NCI-H526 treated with DMSO at 0.1 percent for 48 hours (cell line): Measurements from ENCODE around the gene NTRK3.
"Not testable (repeated sequence)": the region's sequence is repeated elsewhere in the genome, so short reads cannot be mapped to it uniquely, and the experiment has no call there.

Experiments used
- DNase-seq: peaks from one replicate; lab custom pipeline; 2025; lab: John Stamatoyannopoulos, UW

The NTRK3 gene

DNA sequence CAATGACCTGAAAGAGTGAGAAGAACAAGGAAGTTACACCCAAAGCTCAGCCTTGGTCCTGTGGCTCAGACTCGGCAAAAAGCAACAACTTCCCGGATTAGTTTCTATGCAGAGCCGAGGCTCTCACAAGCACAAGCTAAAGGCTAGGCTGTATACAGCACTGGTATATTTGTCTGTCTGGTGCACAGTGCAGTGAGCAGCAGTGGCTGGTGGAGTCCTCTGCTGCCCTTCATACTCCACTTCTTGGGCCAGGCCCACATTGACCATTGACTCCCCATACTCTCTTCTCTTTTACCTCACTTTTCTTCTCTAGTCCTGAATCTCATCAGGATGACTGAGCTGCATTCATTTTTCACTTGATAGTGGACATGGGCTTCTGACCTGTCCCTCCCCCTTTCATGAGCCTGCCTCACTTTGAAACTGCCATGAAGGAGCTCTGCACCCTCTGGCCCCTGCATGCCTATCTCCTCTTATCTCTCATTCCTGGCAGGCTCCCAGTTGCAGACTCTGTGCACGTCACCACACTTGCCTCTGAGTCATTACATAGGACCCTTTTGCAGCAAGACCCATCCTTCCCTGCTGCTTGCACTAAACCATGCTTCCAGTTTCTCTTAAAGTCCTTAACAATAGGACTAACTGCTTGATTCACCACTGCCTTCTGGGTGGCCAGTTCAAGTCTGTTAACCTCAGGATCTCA lies 379.3 kb downstream of the NTRK3 start:
- no peak for DNase-seq

DNA sequence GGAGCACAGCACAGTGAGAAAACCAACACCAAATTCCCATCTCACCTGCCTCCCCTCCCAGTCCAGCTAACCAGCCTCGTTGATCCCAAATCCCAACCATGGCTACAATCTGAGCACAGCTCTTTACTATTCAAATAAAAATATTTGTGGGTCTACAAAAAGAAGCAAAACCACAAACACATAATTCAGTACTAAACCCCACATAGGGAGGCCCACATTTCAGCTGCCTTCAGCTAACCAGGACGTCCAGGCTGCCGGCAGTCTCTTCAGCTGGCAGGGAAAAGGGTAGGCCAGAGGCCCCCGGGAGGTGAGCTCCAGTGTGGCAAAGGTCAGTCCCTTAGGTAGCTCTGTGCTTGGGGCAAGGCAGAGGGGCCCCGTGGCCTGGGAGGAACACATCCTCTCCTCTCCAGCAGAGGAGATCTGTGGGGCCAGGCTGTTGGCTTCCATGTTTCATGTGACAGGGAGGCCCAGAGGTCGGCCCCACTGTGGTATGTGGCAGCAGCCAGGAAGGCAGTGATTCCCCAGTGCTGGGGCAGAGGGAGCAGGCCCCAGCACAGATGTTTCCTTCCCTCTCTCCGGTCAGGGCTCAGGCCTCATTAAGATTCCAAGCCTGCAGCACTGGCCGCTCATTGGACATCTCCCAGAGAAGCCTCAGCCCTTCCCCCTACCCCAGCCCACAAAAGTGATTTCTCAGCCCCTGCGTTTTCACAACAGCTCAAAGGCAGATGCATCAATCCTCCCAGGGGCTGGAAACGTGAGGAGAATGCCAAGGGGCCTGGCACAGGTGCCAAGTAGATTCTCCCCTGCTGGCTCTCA lies 381.4 kb downstream of the NTRK3 start:
- no peak for DNase-seq

DNA sequence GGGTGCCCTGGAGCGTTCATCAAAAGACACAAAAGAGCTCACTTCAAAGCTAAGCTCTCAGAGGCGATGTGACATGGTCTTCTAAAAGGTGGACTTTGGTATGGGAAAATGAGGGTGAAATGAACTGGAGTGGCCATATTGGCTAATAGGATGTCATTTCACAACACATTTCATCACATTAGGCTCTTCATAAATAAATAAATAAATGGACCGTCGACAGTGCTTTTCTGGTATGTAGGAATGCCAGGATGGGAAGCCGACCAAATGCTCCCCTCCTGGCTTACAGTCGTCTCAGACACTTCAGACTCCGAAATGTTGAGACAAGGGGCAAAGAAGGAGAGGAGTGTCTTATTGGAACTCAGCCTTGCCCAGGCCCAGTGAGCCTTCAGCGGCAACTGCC lies 383.0 kb downstream of the NTRK3 start:
- no peak for DNase-seq

DNA sequence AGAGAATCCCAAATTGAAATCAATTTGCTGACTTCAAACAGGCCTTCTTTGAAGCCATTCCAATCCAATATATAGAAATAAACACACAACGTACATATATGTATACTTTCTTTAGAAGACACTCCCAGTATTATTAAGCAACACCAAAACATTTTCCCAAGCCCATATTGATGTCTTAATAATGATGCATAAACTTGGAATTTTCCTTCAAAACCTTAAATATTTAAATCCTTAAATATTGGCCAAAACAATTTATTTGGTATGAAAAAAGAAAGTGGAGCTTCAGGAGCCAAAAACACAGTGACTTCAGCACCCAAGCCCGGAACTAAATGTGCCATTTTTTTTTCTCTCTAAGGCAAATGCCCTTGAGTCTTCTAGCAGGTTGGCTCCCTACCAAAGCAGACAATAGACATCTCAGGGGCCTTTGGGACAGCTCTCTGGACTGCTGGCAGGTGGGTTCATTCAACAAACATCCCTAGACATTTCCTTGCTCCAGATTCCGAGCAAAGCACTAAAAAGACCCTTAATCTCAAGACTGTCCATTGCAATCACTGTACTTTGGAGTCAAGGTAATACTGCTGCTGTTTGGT lies 384.7 kb downstream of the NTRK3 start:
- no peak for DNase-seq

DNA sequence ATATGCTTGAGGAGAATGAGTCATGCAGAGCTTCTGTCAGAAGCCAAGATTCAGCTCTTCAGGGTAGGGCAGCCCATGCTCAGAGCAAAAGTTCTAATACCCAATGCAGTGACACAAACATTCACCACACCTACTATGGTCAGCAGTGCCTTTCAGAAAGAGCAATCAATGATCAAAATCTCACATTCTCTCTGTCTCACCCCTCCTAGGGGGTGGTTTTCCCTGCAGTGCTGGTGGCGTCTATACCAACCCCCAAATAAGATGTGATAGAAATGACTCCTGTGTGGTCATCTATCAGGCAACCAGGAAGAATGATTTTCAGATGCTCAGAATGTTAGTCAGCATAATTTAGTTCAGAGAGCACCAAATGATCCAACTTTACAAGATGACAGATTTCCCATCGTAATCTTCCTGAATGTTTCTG lies 385.3 kb downstream of the NTRK3 start:
- no peak for DNase-seq

DNA sequence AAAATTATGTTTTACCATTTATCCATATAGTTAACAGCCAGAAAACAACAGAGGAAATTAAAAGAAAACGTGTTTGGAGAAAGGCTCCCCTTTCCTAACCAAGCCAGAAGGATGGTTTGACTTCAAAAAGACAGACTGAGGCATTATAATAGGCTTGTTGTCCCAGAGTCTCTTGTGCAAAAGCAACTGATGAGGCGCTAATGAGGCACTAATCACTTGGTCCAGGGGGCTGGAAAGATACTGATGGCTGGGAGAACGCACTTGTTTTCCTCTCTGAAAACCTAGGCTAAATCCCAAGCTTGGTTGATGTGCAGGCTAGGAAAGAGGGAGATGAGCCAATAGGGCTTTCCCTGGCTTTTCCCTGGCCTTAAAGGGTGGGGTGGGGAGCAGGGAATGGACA lies 389.6 kb downstream of the NTRK3 start:
- no peak for DNase-seq

DNA sequence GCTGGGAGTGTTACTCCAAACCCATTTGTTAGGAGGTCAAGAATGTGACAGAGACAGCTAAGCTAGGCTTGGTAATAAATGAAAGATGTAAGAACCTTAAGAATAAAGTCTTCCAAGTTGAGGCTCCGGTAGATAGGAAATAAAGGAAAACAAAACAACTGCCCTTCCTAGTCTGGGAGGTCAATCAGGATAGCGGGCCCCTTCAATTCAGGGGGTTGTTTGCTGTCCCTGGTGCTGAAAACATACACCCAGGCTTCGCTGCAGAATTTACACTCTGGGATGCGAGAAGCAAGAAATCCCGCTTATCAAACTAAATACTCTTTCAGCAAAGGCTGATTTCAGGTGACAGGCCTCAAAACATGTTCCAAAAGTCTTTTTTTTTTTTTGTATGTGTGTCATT lies 393.4 kb downstream of the NTRK3 start:
- no peak for DNase-seq

DNA sequence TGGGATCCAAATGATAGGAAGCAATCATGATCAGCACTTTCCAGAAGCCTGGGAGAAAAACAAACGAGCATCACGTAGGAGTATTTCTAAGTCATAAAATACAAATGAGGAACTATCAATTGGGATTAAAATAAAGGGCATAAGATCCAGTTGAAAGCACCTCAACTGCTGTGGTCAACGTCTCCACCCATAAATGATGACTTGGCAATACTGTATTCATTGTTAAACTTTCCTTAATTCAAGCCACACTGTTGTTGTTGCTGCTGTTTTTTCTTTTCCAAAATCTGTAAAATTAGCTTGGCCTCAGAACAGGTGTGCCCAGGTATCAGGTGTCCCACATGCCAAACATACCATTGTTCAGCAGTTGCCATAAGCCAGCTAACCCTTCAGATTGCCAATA lies 395.8 kb downstream of the NTRK3 start:
- no peak for DNase-seq

DNA sequence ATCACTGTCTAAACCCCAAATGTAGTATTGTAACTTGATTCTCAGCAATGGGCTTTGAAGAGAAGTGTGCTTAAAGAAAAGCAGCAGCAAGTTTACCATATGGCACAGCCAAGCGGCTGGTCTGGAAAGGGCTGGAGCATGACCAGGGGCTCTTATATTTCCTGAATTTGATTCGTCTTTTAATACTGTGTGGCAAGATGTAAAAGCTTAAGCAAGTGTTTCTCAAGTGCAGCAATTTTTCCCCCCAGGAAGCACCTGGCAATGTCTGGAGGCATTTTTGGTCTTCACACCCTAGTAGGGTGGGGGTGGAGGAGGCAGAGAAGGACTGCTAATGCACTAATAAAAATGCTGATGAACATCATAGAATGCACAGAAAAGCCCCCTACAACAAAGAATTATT lies 397.9 kb downstream of the NTRK3 start:
- DNase-seq: no peak

DNA sequence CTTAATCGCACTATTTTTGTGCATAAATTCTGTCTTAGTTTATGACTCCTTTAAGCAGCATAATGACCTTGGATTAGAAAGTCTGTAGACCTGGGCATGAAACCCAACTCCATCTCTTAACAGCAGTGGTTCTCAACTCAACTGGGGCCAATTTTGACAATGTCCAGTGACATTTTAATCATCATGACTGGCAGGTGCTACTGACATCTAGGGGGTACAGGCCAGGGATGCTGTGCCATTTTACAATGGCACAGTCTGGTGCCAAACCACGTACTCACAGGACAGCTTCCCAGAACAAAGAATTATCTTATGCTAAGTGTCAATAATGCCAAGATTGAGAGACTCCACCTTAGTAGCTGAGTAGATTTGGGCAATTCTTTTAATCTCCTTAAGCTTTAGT lies 405.0 kb downstream of the NTRK3 start:
- no peak for DNase-seq

DNA sequence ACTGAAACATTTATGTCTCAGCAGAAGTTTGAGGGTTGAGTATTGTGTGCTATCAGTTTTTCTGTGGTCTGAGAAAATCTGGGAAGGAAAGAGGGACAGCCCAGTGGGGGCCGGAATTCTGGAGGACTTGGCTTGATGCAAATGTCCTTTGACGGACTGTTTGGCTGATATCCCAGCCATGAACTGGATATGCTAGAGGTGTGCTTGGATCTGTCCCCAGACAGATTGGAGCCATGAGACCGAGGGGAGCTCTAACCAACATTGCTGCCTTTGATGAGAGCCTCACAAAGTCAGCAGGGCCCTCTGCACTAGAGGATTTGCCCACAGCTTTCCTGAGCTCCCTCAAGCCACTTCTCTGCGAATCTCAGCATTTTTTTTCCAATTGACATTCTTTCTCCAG lies 405.6 kb downstream of the NTRK3 start:
- no peak for DNase-seq

DNA sequence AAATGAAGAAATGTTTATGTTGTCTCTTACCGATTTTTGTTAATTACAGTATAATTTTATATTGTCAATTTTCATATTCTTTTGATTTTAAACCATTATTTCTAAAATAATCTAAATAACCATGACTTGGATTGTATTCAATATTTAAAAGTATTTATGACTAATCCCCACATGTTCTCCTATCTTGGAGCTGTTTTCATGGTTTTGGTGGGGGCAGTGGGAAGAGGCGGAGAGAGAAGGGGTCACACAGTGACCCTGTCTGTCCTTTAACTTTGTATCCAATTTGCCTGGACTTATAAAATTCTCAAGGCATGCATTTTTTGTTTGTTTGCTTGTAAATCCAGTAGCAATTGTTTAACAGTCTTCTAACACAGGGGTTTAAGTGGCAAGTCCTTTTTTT lies 407.4 kb downstream of the NTRK3 start:
- DNase-seq: no peak

DNA sequence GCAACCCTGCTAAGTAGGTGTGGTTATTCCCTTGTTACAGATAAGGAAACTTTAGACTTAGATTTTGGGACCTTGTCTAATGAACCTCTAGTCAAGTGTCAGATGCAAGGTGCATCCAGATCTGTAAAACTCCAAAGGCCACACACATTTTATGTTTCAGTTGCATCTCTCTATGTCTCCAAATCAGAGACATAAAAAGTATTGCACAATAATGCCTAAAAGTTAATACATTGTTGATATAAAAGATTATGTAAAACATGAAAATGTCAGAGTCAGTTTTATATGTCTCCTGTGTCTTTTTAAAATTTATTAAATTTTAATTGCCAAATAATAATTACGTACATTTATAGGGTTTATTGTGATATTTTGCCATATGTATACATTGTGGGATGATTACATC lies 408.5 kb downstream of the NTRK3 start:
- DNase-seq: no peak

DNA sequence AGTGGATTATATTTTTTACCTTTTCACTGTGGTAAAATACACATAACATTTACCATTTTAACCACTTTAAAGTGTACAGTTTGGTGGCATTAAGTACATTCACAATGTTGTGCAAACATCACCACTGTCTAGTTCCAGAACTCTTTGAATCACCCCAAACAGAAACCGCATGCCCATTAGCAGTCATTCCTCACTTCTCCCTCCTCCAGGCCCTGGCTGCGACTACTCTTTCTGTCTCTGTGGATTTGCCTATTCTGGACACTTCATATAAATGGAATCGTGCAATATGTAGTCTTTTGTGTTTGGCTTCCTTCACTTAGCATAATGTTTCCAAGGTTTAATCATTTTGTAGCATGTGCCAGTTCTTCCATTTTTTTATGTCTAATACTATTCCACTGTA lies 409.8 kb downstream of the NTRK3 start:
- no peak for DNase-seq

DNA sequence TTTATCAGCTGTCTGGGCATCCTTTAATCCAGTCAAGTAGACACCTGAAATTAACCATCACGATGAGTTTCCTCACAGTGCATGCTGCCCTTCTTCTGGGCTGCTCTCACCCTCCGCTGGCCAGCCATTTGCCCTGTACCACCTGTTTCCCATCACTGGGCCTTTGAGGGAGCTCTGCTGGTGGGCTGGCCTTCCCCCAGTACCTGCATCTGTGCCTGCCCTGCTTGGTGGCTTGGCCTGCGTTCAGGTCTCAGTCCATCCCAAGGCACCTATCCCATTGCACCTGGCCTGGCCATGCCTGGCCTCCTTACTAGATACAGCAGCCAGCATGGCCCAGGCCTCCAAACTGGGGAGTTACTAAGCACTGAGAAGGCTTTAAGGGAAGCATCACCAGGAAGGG lies 413.2 kb downstream of the NTRK3 start:
- DNase-seq: no peak

DNA sequence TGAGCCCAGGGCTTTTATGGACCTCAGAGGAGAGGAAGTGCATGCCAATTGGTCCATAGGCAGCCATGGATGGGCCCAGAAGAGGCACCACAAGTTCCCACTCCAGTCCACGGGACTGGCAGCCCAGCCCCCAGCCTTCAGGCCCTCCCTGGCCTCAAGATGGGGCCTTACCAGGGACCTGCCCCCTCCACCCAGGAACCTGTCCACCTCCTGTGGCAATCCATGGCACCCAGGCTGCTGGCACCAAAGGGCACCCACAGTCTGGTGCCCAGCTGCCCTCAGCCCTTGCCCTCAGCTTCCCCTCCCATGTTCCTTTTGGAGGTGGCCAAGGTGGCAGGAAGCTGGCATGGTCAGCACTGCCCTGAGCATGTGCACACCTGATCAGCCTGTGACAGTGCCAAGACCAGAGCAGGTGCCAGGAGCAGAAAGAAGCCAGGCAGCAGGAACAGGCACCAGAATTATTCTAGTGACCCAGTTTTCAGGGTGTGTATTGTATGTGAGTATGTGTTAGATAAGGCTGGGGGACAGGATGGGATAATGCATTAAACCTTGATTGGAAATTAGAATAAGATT lies 415.0 kb downstream of the NTRK3 start:
- no peak for DNase-seq

DNA sequence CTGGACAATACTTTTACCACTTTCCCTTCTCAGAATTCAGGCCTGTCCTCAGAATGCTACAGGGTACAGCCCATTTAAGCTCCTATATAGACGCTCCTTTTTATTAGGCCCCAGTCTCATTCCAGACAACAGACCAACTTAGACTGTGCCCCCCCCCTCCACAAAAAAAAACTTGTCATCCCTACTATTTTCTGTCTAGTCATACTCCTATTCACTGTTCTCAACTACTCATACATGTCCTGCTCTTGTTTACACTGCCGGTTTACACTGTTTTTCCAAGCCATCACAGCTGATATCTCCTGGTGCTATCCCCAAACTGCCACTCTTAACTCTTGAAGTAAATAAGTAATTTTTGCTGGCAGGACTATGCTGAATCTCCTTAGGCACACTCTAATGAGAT lies 420.7 kb downstream of the NTRK3 start:
- not testable (repeated sequence) for DNase-seq

DNA sequence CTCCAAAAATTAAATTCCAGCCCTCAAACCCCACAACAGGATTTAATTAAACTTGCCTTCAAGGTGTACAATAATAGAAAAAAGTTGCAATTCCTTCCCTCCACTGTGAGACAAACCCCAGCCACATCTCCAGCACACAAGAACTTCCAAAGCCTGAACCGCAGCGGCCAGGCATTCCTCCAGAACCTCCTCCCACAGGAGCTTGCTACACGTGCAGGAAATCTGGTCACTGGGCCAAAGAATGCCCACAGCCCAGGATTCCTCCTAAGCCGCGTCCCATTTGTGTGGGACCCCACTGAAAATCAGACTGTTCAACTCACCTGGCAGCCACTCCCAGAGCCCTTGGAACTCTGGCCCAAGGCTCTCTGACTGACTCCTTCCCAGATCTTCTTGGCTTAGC lies 423.2 kb downstream of the NTRK3 start:
- not testable (repeated sequence) for DNase-seq

DNA sequence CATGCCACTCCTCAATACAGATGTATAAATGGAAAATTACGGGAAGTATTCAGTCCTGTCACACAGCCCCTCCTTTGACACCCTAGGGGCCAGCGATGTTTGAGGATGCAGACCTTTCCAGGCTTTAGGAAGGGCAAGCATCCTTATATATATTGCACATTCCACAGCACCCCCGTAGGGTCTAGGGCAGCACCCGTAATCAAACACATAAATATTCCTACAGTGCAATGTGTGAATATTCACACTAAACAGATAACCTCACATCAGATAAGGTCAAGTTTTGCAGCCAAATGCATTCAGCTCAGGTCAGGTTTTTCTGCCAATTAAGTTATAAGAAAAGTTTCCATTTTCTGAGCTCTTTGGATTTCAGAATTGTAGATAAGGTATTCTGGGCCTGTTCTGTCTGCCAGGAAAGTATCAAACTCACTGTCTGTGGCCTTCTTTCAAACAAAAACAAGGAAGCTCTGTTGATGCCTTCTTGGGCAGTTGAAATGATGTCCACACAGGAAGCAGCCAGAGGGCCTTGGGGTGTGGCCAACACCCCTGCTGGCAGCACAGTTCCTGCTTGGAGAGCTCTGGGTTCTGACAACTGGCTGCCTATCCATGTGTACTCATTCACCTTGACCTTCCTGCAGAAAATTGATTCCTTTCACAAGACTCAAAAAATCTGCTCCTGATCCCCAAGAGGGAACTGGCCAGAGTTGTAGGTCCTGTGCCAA lies 427.0 kb downstream of the NTRK3 start:
- DNase-seq: no peak

DNA sequence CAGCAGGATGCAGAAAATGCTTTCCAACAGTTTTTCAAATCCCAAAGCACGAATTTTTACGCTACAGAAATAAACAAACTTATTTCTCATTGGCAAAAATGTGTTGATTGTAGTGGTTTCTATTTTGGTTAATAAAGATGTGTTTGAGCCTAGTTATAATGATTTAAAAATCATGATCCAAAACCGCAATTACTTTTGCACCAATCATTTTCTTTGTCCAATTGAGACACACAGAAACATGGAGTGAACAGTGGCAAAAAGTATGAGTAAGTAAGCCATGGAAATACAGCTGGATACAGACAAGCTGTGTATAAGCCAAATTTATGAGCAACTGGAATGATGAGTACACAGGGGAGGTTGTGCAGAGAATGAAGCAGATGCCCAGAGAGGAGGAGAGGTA lies 427.9 kb downstream of the NTRK3 start:
- no peak for DNase-seq

DNA sequence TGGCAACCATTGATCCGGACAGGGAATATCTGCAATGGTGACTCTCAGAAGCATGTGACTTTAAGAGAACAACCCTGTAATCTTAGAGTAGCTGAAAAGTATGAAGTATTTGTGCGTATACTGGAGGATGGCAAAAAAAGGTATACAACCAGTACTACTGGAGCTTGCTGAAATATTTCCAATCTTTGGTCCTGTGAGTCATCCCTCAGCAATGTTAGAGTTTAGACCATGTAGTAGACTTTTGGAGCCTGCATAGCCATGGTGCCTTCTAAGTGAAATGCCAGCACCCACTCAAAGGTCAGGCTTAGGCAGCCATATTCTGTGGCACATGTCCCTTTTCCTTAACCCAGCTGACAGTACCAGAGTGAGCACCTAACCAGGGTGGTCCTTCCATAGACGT lies 429.4 kb downstream of the NTRK3 start:
- DNase-seq: no peak

DNA sequence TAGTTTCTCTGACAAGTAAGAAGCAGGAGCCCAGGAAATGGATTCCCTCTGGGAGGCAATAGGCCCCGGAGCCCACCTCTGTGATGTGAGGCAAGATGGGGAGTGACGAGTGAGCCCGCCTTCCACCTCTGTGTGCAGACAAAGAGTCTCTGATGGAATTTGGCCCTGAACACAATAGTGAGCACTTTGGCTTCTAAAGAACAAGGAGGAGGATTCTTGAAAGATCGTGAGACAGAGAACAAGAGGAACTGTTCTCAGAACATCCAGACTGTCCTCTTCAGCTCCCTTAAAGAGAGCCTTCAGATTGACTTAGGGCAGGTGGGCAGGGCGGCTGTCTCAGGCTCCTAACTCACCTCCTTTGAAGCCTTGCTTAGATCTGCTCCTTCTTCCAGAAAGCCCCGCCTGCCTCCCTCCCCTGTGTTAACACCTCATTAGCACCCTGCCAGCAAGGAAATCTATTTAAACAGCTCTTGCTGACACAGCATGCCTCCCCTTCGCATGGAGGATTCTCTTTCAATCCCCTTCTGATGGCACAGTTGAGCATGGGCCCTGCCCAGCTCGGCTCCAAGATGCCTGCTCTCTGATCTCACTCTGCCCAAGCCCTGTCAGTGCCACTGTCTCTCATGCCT lies 430.3 kb downstream of the NTRK3 start:
- no peak for DNase-seq
